Cerebellar nuclear complex (tissue), 1 donor: ENCODE data around the gene LCTL.
"Not testable (repeated sequence)": the region's sequence is repeated elsewhere in the genome, so short reads cannot be mapped to it uniquely, and the experiment has no call there.

Experiments used
- DNase-seq, 2 experiments: peaks; one replicate each; lab custom pipeline; 2025; lab: John Stamatoyannopoulos, UW

LCTL gene

GRCh38 chr15:66591322-66591862, 25.6 kb upstream of the LCTL start:
- DNase-seq, result no peak

- DNase-seq, result no peak
Measured at GRCh38 chr15:66590435-66590834, 24.6 kb upstream of the LCTL start.

- DNase-seq, result not testable (repeated sequence)
Measured at GRCh38 chr15:66589429-66589828, 23.6 kb upstream of the LCTL start.

GRCh38 chr15:66588971-66589370, 23.2 kb upstream of the LCTL start:
- DNase-seq, result no peak

- DNase-seq, result no peak
Measured at GRCh38 chr15:66588537-66588936, 22.7 kb upstream of the LCTL start.

GRCh38 chr15:66587749-66588148, 22.0 kb upstream of the LCTL start:
- DNase-seq, result no peak

GRCh38 chr15:66587020-66587419, 21.2 kb upstream of the LCTL start:
- DNase-seq, result no peak

GRCh38 chr15:66586155-66586976, 20.6 kb upstream of the LCTL start:
- no peak for DNase-seq

GRCh38 chr15:66581972-66582537, 16.3 kb upstream of the LCTL start:
- no peak for DNase-seq

- DNase-seq, result no peak
Measured at GRCh38 chr15:66580643-66581042, 14.8 kb upstream of the LCTL start.

- no peak for DNase-seq
Measured at GRCh38 chr15:66578286-66578875, 12.6 kb upstream of the LCTL start.

- no peak for DNase-seq
Measured at GRCh38 chr15:66574596-66574950, 8.8 kb upstream of the LCTL start.

- no peak for DNase-seq
Measured at GRCh38 chr15:66573719-66574595, 8.2 kb upstream of the LCTL start.

- no peak for DNase-seq
Measured at GRCh38 chr15:66573348-66573718, 7.5 kb upstream of the LCTL start.

GRCh38 chr15:66572146-66572545, 6.3 kb upstream of the LCTL start:
- DNase-seq, result no peak

- DNase-seq, result no peak
Measured at GRCh38 chr15:66570842-66571478, 5.2 kb upstream of the LCTL start.

GRCh38 chr15:66570327-66570726, 4.5 kb upstream of the LCTL start:
- DNase-seq, result no peak

GRCh38 chr15:66569461-66570137, 3.8 kb upstream of the LCTL start:
- no peak for DNase-seq

GRCh38 chr15:66567897-66568296, 2.1 kb upstream of the LCTL start:
- no peak for DNase-seq

GRCh38 chr15:66566963-66567531, 1.2 kb upstream of the LCTL start:
- DNase-seq, result no peak

- no peak for DNase-seq
Measured at GRCh38 chr15:66565141-66565641, 607 bp downstream of the LCTL start.
